OCI-LY7 (cell line): ENCODE results near the gene ITGB3. TPM values are rescaled to one million over a fixed set of nuclear protein-coding genes. Genes with fewer than 3 reads are reported as not detected.

Experiments
- BruUV-seq: library from RNA; stranded (reverse); fragments of 400-500 nt; replicated peaks from 2 replicates; lab custom pipeline; 2021; lab: Mats Ljungman, UMichigan
- CTCF ChIA-PET: fragments of 300-600 bp; sonication (Branson Sonifier 250); formaldehyde crosslinking; loops from one replicate; lab custom pipeline; 2022; ENCODE audit warnings: antibody characterized with exemption; ENCODE audit not compliant: unreplicated experiment; lab: Charles Lee
- POLR2A ChIA-PET: fragments of 300-600 bp; sonication (Branson Sonifier 250); formaldehyde crosslinking; loops from one replicate; lab custom pipeline; 2022; ENCODE audit warnings: antibody characterized with exemption; lab: Charles Lee
- DNase-seq: peaks from one replicate; pipeline ENCODE4 v3.0.0-alpha.2; 2015; ENCODE audit warnings: low spot score
- H2AFZ ChIP-seq: fragments of 200-600 bp; sonication (generic), shearing (Covaris generic); 2 replicates; pipeline ENCODE4 v1.6.1; 2014; ENCODE audit warnings: mild to moderate bottlenecking, antibody characterized with exemption, low read length, moderate library complexity
- H3K27ac ChIP-seq: fragments of 200-600 bp; sonication (generic); 2 replicates; pipeline ENCODE4 v1.5.1; 2014; ENCODE audit warnings: mixed run types, low read depth, mild to moderate bottlenecking, moderate library complexity, low read length, inconsistent platforms; ENCODE audit not compliant: poor library complexity, severe bottlenecking
- H3K36me3 ChIP-seq: fragments of 200-600 bp; sonication (generic); 2 replicates; pipeline ENCODE4 v1.6.1; 2014; ENCODE audit warnings: mild to moderate bottlenecking, antibody characterized with exemption, low read length, moderate library complexity, mixed read lengths; ENCODE audit not compliant: insufficient read depth
- H3K4me1 ChIP-seq: fragments of 200-600 bp; sonication (generic); 2 replicates; pipeline ENCODE4 v1.5.1; 2014; ENCODE audit warnings: mild to moderate bottlenecking, low read length; ENCODE audit not compliant: insufficient read depth, poor library complexity, severe bottlenecking
- H3K4me2 ChIP-seq: fragments of 200-600 bp; sonication (generic); 2 replicates; pipeline ENCODE4 v1.6.1; 2014; ENCODE audit warnings: mild to moderate bottlenecking, low read length
- H3K4me3 ChIP-seq: fragments of 200-600 bp; sonication (generic); 2 replicates; pipeline ENCODE4 v1.5.1; 2014; ENCODE audit warnings: mild to moderate bottlenecking, low read depth, low read length; ENCODE audit not compliant: poor library complexity, severe bottlenecking
- H3K79me2 ChIP-seq: fragments of 200-600 bp; sonication (generic); 2 replicates; pipeline ENCODE4 v1.6.1; 2016; ENCODE audit warnings: low read depth, mild to moderate bottlenecking, low read length, moderate library complexity, mixed read lengths; ENCODE audit not compliant: insufficient read depth
- H3K9me2 ChIP-seq: fragments of 200-600 bp; sonication (generic); 2 replicates; pipeline ENCODE4 v1.6.1; 2016; ENCODE audit warnings: mild to moderate bottlenecking, low read length, mixed read lengths; ENCODE audit not compliant: insufficient read depth
- H3K9me3 ChIP-seq: fragments of 200-600 bp; sonication (generic); 2 replicates; pipeline ENCODE4 v1.6.1; 2014; ENCODE audit warnings: mild to moderate bottlenecking, mixed run types, low read length, mixed read lengths
- H4K20me1 ChIP-seq: fragments of 200-600 bp; sonication (generic); 2 replicates; pipeline ENCODE4 v1.6.1; 2014; ENCODE audit warnings: mild to moderate bottlenecking, antibody characterized with exemption, low read length, moderate library complexity, mixed read lengths; ENCODE audit not compliant: insufficient read depth
- EZH2phosphoT487 ChIP-seq: fragments of 200-600 bp; sonication (generic); IDR thresholded peaks from 2 replicates; pipeline ENCODE4 v1.6.1; 2018; ENCODE audit warnings: low read depth, borderline replicate concordance, mild to moderate bottlenecking, mixed run types, antibody characterized with exemption, low read length, moderate library complexity, mixed read lengths
- intact Hi-C: fragments of 100-400 bp; cut with micrococcal nuclease; formaldehyde crosslinking; loops from one replicate; pipeline ENCODE4 v1.10.0; 2022; ENCODE audit not compliant: unreplicated experiment
- total RNA-seq, 2 experiments: library from RNA; depleted of rRNA in 1 of 2; stranded (reverse); fragments of >200 nt in 1 of 2; shearing (Covaris generic) in 1 of 2; gene quantifications; 2 replicates each; pipeline ENCODE4 v1.2.3, GENCODE V29; 2014 to 2022
- TF ChIP-seq, protein P1 (sequence below): fragments of 200-600 bp; sonication (generic); conservative IDR thresholded peaks from 2 replicates; pipeline ENCODE4 v1.5.1; 2014; ENCODE audit warnings: mild to moderate bottlenecking, antibody characterized with exemption, low read length, moderate library complexity, mixed read lengths

The ITGB3 gene
- total RNA-seq, 2 experiments from 2014 or later: not detected

DNA sequence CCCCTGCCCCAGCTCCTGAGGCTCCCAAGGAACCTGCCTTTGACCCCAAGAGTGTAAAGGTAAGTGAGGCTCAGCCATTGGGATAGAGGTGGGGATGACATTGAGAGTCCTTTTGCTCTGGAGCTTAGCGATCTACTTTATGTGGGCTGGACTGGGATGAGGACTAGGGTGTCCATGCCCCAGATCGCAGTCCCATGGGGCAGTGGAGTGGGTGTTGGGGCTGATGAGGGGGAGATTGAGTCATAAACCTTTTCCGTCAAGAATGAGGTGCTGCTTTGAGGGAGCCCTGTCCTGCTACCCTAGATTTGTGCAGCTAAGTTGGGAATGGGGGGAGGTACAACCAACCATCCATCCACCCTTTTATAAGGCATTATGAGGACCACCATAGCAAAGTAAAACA is 44.1 kb upstream of the ITGB3 start:
- intact Hi-C loops: no loop called here
- Histone ChIP-seq H3K9me3 (no peaks in the 10 kb centered on the region), H3K4me2 (0 out of 2 replicates have a peak overlapping the region, but pooled peaks have one; percentile 80), H2AFZ (peak overlapping the region; percentile 47; the same call in 1 of the 2 replicates), H3K4me3 (no peak overlapping the region), H3K36me3 (no peaks in the 10 kb centered on the region), H3K4me1 (peaks cover 65% of the 10 kb centered on the region), H3K9me2 (no peaks in the 10 kb centered on the region), H4K20me1 (no peaks in the 10 kb centered on the region), H3K79me2 (no peaks in the 10 kb centered on the region), H3K27ac (no peak overlapping the region)
- POLR2A ChIA-PET: interaction anchor here (8.7 kb wide), 1 partner anchor 16 kb away, joined by 114 read pairs; the partner anchor contains the start of gene CDC27
- TF ChIP-seq EZH2phosphoT487: no peak
- TF ChIP-seq, protein P1, sequence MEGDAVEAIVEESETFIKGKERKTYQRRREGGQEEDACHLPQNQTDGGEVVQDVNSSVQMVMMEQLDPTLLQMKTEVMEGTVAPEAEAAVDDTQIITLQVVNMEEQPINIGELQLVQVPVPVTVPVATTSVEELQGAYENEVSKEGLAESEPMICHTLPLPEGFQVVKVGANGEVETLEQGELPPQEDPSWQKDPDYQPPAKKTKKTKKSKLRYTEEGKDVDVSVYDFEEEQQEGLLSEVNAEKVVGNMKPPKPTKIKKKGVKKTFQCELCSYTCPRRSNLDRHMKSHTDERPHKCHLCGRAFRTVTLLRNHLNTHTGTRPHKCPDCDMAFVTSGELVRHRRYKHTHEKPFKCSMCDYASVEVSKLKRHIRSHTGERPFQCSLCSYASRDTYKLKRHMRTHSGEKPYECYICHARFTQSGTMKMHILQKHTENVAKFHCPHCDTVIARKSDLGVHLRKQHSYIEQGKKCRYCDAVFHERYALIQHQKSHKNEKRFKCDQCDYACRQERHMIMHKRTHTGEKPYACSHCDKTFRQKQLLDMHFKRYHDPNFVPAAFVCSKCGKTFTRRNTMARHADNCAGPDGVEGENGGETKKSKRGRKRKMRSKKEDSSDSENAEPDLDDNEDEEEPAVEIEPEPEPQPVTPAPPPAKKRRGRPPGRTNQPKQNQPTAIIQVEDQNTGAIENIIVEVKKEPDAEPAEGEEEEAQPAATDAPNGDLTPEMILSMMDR: no peak
- BruUV-seq: no TSS peak
- CTCF ChIA-PET: interaction anchor here (1.2 kb wide), 1 partner anchor 9 kb away, joined by 3 read pairs; no protein-coding TSS in a partner anchor
- DNase-seq: no peak

DNA sequence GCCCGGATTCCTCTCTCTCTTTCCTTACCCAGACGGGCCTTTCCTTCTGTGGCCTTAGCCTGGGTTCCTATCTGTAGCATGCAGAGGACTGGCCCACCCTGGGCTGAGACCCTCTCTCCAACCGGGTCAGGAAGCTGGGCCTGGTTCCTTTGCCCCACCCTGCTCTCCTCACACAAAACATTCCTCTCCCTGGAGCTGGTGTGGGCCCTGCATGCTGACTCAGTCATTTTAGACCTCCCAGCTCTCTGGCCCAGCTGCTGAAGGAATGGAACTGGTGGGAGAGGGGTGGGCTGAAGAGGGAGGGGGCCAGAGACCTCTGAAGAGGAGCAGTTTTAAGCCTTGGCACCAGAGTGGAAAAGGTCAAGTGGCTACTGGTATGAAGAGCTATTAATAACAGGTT is 43.5 kb upstream of the ITGB3 start:
- TF ChIP-seq, protein P1: no peak
- TF ChIP-seq EZH2phosphoT487: no peak
- BruUV-seq: no TSS peak
- Histone ChIP-seq H2AFZ (no peak overlapping the region), H3K9me2 (no peaks in the 10 kb centered on the region), H3K9me3 (no peaks in the 10 kb centered on the region), H3K36me3 (no peaks in the 10 kb centered on the region), H3K4me2 (no peak overlapping the region), H3K79me2 (no peaks in the 10 kb centered on the region), H3K4me3 (no peak overlapping the region), H3K4me1 (peaks cover 59% of the 10 kb centered on the region), H4K20me1 (no peaks in the 10 kb centered on the region), H3K27ac (no peak overlapping the region)
- POLR2A ChIA-PET: interaction anchor here (0.6 to 8.7 kb wide), 2 partner anchors 16 to 48 kb away, joined by 3 to 114 read pairs; partner anchors contain the start of gene CDC27
- no peak for DNase-seq
- CTCF ChIA-PET: interaction anchor here (0.6 to 1.2 kb wide), 2 partner anchors 9 to 121 kb away, joined by 3 read pairs; no protein-coding TSS in a partner anchor
- intact Hi-C loops: no loop called here

DNA sequence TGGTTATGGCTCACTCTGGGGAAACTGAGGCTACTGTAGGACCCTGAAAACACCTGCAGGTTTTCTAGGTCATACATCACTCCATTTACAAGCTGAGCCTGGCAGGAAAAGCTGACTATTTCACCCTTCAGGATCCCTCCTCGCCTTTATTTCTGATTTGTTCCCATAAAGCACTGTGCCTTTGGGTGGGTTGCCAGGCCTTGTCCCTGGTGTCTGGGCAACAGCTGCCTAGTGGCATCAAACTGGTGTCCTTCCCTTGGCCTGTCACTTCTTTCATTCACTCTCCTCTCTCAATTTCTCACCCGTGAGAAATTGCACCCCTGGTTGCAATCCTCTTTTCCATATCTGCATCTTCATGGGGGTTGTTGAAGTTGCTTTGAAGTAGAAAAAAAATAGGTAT is 42.8 kb upstream of the ITGB3 start:
- no peak overlapping the region for H2AFZ ChIP-seq
- CTCF ChIA-PET: interaction anchor here (0.6 kb wide), 1 partner anchor 121 kb away, joined by 3 read pairs; no protein-coding TSS in a partner anchor

More for the DNA sequence above, 42.8 kb upstream of the ITGB3 start:
- Histone ChIP-seq H3K4me1 (peaks cover 52% of the 10 kb centered on the region), H4K20me1 (no peaks in the 10 kb centered on the region), H3K36me3 (no peaks in the 10 kb centered on the region), H3K4me2 (no peak overlapping the region), H3K9me2 (no peaks in the 10 kb centered on the region), H3K4me3 (no peak overlapping the region), H3K9me3 (no peaks in the 10 kb centered on the region), H3K27ac (no peak overlapping the region), H3K79me2 (no peaks in the 10 kb centered on the region)
- DNase-seq: no peak
- BruUV-seq: no TSS peak
- POLR2A ChIA-PET: interaction anchor here (0.6 to 8.7 kb wide), 3 partner anchors 17 to 49 kb away, joined by 3 to 114 read pairs (median 4); partner anchors contain the start of gene CDC27
- intact Hi-C loops: no loop called here
- TF ChIP-seq EZH2phosphoT487: no peak
- TF ChIP-seq, protein P1: no peak
